GM12891 (cell line): ENCODE data around the gene HLA-F.

ENCODE experiments used
- POLR2A ChIP-seq: IDR thresholded peaks from 2 replicates; pipeline ENCODE4 v1.6.1; 2011; ENCODE audit warnings: low read depth, low read length, control low read depth
- POLR2AphosphoS5 ChIP-seq: IDR thresholded peaks from 2 replicates; pipeline ENCODE4 v1.6.1; 2011; ENCODE audit warnings: low read depth, low read length, control low read depth
- POU2F2 ChIP-seq: IDR thresholded peaks from 2 replicates; pipeline ENCODE4 v1.6.1; 2011; ENCODE audit warnings: low read depth, mild to moderate bottlenecking, control low read depth, low read length, moderate library complexity
- SPI1 ChIP-seq: IDR thresholded peaks from 2 replicates; pipeline ENCODE4 v1.6.1; 2011; ENCODE audit warnings: low read depth, low read length, control low read depth
- TAF1 ChIP-seq: IDR thresholded peaks from 2 replicates; pipeline ENCODE4 v1.6.1; 2011; ENCODE audit warnings: low read depth, low read length, control low read depth

DNA sequence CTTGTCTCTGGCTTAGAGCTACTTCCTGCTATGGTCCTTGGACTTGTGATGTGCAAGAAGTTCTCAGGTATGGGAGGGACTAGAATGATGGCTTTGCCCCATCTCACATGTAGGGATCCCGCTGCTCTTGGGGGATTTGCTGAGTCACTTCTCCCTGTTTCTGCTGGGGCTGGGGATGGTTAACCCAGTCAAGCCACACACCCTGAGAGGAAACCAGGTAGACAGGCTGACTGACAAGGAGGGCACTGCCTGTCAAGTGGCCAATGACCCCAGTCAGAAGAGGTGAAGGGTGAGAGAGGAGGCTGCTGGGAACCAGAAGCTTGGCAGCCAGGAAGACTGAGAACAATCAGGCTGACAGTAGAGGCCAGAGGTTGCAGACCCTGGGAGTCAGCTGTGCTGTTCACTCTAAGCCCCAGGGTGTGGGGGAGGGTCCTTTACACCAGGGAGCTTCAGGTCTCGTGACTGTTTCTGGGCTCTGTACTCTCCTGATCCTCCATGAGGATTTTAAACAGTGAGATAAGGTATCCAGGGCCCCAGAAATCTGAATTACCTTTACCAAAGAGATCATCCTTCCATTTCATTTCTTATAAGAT lies 34.6 kb downstream of the HLA-F start:
- TF ChIP-seq POLR2AphosphoS5 (no peak), POLR2A (no peak), POU2F2 (no peak), TAF1 (no peak), SPI1 (no peak)
